ENCODE results near the gene HOXC6.
A peak's percentile ranks its signal among the peaks of the same experiment; 100 is the strongest.

Gene HOXC6

DNA sequence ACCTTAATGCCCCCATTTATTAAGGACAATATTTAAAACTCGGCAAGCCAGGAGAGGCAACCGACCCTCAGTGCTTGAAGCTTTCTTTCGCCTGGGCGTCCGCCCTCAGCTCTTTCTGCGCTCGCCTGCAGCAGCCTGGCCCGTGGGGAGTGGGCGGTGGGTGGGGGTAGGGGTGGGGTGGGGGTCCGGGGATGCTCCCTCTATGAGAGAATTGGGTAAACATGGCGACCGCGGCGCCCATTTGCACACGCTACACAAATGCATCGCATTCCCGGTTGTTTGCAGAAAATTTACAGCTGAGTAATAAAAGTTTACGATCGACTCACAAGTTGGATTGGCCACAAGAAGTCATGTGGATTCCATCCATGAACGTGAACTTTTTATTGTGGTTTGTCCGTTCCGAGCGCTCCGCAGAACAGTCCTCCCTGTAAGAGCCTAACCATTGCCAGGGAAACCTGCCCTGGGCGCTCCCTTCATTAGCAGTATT is 11.7 kb upstream of the HOXC6 start:
- DNase-seq, result no peak

DNA sequence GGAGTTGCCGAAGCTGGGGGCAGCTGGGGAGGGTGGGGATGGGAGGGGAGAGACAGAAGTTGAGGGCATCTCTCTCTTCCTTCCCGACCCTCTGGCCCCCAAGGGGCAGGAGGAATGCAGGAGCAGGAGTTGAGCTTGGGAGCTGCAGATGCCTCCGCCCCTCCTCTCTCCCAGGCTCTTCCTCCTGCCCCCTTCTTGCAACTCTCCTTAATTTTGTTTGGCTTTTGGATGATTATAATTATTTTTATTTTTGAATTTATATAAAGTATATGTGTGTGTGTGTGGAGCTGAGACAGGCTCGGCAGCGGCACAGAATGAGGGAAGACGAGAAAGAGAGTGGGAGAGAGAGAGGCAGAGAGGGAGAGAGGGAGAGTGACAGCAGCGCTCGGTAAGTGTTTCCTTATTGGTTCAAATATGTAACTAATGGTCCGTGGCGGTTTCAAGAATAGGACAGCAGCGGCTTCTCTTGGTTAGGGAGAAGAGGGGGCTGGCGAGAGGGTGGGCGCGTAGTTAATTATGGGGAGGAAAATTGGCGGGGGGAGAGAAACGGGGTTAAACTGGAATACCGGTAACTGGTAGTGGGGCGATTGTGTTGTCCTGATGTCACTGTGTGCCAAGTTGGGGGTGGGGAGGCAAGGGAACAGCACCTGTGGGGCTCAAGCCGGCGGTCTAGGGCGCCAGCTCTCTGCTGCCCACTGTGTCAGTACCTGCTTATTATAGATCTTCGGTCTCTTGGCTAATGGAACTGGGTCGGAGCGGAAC is 11.0 kb upstream of the HOXC6 start:
- DNase-seq, result no peak

DNA sequence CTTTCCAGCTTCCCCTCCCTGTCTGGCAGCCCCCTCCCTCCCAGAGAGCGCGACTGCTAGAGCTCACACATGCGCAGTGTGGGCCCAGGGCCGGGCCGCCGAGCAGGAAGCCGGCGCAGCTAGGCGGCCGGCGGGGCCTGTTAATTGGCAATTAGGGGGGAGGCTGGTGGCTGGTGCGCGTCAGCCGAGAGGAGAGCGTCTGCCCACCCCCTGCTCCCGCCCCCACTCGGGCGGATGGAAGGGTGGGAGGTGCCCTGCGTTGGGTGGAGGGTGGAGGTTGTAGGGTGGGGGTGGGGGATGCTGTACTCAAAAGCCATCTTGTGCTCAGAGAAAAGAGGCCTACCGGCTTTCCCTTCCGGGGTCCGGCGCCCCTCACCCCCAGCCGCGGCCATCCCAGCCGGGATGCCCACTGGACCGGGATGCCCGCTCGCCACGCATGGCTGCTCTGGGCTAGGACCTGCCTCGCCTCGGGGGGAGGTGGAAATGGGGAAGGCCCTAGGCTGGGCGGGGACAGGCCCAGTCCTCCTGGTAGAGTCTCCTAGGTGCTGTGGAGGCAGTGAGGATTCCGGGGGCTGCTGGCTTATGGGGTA is 10.3 kb upstream of the HOXC6 start:
- peak; percentile 68 for DNase-seq

DNA sequence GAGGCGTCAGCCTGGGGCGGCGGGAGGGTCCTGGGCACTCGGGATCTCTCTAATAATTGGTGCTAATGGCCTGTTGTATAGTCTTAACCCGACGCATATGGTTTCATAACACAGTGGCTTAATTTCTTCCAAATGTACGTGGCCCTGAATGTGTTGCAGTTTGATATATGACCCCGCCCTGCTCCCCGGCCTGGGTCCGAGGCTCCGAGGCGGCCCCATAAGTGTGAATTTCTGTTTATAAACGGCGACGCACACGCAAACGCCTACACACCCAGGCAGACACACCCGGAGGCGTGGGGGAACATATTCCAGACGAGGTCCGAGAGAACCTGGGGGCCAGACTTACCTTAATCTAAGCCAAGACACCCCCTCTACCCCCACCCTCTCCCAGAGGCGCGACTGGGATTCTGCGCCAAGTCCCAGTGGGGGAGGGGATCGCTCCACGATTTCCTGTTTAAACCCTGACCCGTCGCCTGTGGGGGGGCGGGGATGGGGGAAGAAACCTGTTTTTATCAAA is 9.7 kb upstream of the HOXC6 start:
- DNase-seq, result no peak

DNA sequence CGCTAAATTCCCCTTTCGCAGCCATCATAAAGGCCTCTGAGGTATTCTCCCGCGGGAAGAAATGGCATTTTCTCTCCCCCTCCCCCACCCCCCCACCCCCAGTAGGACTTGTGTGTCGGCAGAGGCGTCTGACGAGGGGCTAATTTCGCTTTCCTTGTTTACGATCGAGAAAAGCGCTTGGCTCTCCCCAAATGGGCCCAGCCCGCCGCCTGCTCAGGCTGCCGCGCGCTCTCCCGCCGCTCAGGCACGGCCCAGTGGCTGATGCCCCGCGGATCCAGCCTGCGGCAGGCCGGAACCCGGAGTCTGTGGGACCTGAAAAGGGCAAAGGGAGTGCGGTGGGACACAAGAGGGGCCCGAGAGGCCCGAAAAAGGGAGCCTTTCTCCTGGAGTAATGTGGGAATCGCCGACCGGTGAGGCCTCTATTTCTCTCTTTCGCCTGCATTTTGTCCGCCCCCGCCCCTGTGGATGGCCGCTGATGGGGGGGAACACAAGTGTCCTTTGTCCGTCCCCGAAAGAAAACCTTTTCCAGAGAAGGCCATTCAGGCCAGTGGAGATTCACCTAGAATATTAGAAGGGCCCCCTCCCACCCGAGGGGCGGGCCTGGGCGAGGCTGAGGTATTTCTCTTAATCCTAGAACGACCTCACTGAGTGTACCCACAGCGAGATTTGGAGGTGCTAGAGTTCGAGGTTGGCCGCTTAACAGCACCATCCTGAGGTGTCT is 9.0 kb upstream of the HOXC6 start:
- DNase-seq, result no peak

DNA sequence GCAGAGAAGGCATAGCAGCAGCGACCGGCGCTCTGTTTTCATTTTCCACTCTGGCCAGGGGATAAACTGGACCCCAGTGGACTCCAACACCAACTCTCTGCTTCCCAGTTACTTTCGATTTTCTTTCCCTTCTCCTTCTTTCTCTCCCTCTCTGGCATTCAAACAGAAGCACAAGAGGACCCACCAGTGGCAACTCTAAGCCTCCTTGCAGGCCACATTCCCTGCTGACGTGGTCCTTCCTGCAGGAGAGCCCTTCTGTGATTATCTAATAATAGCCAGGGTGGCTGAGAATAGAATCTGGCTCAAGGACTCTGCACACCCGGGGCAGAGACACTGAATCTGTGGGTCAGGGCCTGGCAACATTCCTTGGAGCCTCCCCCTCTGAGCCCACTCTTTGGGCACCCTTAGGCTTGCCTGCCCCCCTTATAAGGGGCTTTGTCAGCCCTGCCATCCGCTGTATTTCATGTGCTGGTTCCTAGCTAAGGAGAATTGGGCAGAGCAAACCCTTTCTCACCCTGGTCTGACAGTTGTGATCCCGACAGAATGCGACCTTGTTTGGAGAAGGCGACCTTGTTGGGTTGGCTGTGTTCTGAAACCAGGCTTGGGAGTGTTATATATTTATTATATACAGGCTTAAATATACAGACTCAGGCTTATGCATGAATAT is 8.2 kb upstream of the HOXC6 start:
- DNase-seq, result no peak

DNA sequence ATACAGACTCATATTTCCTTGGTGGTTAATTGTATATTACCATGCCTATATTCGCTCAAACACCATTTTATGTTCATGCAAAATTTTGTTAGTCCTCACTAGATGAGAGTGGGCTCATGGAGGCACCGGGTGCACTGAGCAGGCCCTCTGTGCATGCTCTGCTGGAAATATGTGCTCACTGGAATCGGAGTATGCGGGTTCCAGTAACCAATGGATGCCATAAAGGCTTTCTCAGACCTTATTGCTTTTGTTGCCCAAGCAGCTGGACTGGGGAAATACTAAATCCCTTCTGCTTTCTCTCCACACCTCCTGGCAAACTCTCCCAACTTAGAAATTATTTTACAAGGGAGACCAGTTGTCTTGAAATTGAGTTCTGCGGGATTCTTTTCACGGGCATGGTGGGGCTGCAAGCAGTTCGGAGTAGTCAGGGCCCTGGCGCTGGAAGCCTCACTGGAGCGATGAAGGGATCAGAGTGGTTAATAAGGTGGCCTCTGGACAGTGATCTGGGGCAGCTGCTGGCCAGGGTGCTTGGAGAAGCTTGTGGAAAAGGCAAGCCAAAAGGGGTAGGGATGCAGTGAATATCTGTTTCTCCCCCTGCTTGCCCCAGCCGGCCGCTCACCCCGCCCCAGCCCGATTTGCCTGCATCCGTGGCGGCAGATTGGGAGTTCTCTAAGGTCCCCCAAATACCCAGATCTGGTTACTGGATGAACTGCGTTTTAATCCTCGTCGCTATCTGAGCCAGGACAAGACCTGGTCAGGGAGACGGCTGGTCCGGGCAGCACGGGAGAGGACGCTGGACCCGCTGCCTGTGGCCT is 7.4 kb upstream of the HOXC6 start:
- no peak for DNase-seq

DNA sequence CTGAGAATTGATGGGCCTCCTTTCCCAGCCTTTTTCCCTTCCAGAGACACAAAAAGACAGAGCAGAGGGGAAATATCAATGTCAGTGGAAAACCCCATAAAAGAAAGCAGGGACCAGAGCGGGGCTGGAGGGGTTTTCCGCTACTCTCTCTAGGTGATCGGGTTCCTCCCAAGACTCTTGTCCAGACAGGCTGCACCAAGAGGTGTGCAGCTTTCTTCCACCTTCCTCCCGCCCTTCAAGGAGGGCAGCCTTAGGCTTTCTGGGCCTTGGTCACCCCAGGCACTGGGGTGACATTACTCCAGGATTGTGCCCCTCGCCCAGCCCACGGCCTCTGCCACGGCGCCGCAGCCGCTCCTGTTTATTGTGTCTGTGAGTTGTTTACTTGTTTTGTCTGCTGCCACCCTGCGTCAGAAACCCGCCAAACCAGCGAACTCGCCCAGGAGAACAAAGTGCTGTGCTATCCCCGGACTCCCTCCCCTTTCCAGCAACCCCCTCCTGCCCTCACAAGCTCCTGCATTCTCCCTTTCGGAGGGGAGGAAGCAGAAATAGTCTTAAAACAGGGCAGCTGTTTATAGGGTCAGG is 6.7 kb upstream of the HOXC6 start:
- no peak for DNase-seq

DNA sequence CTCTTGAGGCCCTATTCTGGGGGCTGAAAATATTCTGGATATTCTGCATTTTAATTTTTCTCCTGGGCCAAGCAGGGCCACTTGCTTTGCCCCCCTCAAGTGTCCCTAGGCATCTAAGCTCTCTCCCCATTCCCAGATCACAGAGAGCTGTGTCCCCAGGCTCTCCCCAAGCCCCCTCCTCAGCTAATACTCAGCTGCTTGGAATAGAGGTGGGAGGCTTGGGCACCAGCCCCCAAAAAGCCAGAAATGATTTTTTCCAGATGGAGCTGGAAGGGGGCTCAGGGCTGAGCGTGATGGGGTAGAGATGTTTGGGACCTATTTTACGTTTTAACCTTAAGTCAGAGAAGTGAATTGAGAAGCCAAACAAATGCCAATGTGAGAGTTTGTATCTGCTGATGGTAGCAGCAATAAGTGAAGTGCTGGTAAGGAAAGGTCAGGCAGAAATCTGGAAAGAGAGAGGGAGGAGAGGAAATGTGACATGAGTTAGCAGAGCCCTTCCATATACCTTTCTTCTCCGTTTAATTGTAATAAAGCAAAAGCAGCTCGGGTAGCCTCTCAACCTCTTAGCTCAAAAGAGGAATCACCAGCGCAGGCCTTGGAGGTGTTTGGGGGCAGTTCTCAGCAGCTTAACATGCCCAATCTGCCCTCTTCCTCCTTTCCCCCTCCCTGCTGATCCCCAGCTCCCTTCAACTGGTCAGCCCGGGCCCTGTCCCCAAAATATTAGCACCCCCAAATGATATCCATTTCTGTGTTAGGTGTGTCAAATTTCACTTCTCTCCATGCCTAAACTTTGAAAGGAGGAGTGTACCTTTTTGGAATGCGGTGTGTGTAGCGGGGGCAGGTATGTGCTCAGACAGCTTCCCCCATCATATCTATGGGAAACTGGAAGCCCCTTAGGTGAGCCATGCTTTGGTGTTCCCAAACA is 5.0 kb upstream of the HOXC6 start:
- DNase-seq, result no peak

DNA sequence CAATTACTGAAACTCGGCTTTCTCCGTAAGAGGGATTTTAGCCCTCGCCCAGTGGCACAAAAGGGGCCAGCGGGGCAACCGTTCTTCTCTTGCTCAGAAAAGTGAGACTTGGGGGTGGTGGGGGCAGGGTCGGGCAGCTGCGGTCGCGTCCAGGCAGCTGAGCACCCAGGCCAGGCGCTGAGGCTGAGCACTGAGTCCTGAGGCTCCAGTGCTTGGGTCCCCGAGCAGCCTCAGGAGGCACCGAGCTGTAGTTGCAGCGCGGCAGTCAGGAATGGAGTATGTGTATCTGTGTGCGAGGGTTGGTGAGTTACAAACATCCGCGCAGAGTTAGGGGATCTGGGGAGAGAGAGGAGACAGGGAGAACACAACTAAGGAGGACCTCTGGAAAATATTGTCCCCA is 4.1 kb upstream of the HOXC6 start:
- DNase-seq, result no peak

DNA sequence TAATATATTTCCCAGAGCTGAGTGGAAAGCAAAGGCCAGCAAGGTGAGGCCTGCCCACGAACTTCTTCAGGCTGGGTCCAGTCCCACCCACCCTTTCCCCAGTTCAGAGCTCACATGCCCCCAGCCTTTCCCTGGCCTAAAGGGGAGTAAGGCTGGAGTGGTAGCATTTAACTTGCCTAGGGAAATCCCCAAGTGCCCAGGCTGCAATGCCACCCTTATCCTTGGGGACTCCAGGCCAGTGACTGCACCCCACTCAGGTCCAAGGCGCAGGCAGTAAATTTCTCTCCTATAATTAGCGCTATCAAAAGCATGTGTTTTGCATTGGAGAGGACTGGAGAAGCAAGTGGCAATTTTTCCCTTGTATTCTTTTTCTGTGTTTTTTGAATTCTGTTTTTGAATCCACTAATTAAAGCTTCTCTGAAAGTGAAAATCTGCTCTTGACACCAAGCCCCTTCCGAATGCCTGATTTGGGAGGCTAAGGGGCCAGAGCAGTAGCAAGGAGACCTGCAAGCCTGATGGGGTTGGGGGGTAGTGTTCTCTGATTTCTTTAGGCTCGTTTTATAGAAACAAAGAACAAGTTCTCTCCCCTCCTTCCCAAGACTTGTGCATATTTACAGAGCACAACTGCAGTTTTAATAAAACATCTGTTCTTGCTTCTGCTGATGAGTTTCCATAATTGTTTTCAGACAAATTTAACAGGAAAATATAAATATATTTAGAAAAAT is 3.5 kb upstream of the HOXC6 start:
- DNase-seq, result no peak

DNA sequence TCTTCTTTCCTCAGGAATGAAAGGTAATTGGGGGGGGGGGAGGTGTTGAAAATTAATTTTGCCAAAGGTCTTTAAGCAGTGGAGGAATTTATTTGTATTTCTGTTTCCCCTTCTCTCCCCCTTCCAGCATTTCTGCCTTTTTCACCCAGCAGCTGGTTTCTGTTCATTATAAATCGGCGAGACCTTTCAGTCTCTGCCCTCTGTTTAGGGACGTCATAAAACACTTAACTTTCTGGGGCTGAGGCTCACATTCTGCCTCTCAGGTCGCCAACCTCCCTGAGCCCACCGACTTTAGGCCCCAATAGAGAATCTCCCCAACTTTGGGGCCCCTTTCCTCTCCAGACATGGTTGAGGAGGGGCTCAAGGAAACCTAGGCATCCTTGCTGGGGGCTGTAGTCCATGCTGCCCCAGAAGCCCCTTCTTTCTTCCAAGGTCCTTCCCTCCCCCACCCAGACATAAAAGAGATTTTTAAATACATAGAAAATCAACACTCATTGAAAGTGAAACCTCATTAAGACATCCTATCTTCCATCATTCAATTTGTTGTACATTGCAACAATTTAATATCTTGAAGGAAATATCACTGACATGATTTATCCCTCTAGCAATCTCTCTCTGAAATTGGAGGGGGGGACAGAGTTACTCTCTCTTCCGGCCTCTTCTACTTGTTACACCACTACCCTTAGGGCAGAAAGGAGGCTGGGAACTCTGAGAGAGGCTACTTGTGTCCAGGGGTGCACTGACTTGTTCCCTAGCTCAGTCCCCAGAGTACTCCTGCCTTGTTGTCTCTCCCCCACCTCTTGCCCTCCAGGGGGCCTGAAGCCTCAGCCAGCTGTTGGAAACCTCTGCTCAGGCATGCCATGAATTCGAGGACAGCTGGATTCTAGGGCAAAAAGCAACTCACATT is 2.5 kb upstream of the HOXC6 start:
- DNase-seq, result no peak

DNA sequence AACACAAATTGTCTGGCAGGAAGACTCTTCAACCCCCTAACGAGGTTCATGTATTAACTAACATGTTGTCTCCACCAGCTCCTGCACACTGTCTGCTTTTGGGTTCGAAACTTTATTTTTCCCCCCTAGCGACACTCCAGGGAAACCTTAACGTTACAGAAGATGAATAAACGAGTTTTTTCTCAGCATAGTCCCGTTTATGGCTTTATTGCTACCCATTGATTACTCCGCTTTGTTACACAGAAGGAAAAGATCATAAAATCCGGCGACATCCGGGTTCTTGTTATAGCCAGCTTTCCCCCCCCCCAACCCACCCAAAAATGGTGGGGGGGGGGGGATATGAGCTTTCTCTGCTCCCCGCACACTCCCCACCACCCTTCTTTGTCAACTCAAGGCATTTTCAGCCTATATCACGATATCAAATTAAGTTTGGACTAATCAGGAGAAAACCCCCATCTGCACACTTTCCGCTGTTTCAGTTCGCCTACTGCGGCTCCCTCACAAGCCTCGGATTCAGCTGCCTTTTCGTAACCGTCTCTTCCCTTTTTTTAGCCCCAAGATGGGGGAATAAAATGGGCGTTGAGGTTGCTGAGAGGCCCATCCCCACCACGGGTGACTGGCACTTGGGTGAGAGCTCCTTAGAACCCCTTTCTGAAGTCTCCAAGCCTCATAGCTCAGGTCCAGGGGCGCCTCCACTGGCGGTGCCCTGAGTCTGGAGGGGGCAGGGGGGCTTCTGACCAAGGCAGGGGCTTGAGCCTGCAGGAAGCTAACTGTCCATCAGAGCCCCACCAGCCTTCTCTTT is 1.4 kb upstream of the HOXC6 start:
- no peak for DNase-seq

DNA sequence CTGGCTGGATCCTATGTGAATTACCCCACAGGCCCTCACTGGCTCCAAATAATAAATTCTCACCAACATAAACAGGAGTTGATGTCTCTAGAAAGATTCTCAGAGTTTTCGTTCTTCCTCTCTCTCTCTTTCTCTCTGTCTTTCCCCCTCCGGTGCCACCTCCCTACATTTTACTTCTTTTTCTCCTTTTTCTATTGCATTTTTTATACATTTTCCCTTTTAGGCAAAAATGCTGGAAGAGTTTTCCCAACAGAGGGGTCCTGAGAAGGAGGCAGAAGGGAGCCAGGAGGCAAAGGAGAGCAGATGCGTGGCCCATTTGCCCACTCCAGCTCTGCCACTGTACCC is 826 bp upstream of the HOXC6 start:
- DNase-seq, result no peak

DNA sequence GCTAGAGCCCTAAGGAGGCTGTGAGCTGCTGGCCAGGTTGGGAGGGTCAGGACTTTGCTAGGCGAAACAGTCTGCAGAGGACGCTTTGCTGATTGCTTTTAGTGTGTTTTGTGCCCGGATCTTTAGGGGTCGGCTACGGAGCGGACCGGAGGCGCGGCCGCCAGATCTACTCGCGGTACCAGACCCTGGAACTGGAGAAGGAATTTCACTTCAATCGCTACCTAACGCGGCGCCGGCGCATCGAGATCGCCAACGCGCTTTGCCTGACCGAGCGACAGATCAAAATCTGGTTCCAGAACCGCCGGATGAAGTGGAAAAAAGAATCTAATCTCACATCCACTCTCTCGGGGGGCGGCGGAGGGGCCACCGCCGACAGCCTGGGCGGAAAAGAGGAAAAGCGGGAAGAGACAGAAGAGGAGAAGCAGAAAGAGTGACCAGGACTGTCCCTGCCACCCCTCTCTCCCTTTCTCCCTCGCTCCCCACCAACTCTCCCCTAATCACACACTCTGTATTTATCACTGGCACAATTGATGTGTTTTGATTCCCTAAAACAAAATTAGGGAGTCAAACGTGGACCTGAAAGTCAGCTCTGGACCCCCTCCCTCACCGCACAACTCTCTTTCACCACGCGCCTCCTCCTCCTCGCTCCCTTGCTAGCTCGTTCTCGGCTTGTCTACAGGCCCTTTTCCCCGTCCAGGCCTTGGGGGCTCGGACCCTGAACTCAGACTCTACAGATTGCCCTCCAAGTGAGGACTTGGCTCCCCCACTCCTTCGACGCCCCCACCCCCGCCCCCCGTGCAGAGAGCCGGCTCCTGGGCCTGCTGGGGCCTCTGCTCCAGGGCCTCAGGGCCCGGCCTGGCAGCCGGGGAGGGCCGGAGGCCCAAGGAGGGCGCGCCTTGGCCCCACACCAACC is 1.5 kb downstream of the HOXC6 start:
- DNase-seq, result no peak

DNA sequence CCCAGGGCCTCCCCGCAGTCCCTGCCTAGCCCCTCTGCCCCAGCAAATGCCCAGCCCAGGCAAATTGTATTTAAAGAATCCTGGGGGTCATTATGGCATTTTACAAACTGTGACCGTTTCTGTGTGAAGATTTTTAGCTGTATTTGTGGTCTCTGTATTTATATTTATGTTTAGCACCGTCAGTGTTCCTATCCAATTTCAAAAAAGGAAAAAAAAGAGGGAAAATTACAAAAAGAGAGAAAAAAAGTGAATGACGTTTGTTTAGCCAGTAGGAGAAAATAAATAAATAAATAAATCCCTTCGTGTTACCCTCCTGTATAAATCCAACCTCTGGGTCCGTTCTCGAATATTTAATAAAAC is 2.2 kb downstream of the HOXC6 start:
- DNase-seq, result no peak

DNA sequence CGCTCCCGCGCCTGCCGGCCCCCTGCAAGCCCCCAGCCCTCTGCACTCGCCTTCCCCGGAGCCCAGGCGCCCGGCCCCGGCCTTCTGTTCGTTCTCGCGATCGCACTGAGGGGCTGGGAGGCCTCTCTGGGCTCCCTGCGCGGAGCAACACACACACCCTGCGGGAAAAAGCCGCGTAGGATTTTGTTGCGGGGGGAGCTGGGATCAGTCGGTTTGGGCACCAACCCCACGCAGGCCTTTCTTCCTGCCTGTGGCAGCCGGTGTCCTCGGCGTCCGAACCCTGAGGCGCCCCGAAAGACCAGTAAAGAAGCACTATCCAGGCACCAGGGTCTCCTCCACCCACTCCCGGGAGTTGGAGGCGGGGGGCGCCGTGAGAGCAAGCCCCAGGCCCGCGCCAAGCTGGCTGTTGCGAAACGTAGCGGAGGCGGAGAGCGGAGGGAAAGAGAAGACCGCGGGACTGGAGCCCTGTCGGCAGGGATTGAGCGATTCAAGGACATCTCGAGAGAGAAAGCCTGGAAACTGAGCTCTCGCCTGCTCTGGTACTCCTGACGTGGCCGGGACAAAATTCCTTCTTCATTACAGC is 2.7 kb downstream of the HOXC6 start:
- DNase-seq, result no peak
